Tongue (tissue), 3 donors: ENCODE results near the gene NCAM1. TPM values are rescaled to one million over a fixed set of nuclear protein-coding genes. Genes with fewer than 3 reads are reported as not detected.
A peak's percentile ranks its signal among the peaks of the same experiment; 100 is the strongest.

Source experiments
- DNase-seq: peaks from one replicate; pipeline ENCODE4 v3.0.0-alpha.2; 2015
- small RNA-seq: library from RNA; depleted of rRNA; stranded (forward); fragments of <200 nt; gene quantifications from one replicate; pipeline ENCODE3, GENCODE V24; 2014; ENCODE audit warnings: low replicate concordance
- total RNA-seq: library from RNA; depleted of rRNA; stranded (reverse); fragments of >200 nt; gene quantifications from one replicate; pipeline ENCODE4 v1.2.3, GENCODE V29; 2014

NCAM1 gene
- total RNA-seq, 1 donor from 2014 or later: 160 TPM

GRCh38 chr11:113314389-113315301, 353.4 kb downstream of the NCAM1 start, which contains the start of gene TTC12:
Gene TTC12, plus strand, starts transcription at chr11:113314583. Its CDS starts 1,675 bp downstream, at chr11:113316258.
- peak; percentile 97 for DNase-seq

GRCh38 chr11:113315811-113316210, 354.6 kb downstream of the NCAM1 start:
- no peak for DNase-seq

GRCh38 chr11:113316256-113316655, 355.0 kb downstream of the NCAM1 start:
- DNase-seq: no peak

- DNase-seq: no peak
Observed at GRCh38 chr11:113317339-113317738, 356.1 kb downstream of the NCAM1 start.

GRCh38 chr11:113319085-113319484, 357.9 kb downstream of the NCAM1 start:
- no peak for DNase-seq

- no peak for DNase-seq
Observed at GRCh38 chr11:113322158-113322557, 360.9 kb downstream of the NCAM1 start.

GRCh38 chr11:113324250-113324649, 363.0 kb downstream of the NCAM1 start:
- no peak for DNase-seq

Small RNAs within 50 kb of the gene (small RNA-seq; reads per million reads assigned to genes)
- gene RNU7-187P: not detected
